ENCODE data around the gene PLAU. TPM values are rescaled to one million over a fixed set of nuclear protein-coding genes. Genes with fewer than 3 reads are reported as not detected.

Gene PLAU
- total RNA-seq, 1 donor from 2014 or later = 7.6 TPM

GRCh38 chr10:73905256-73906020 is 5.5 kb upstream of the PLAU start:
- peaks cover 14% of the 10 kb centered on the region for H3K27me3 ChIP-seq
- H3K4me3 ChIP-seq = no peak overlapping the region
- H3K4me1 ChIP-seq = peaks cover 12% of the 10 kb centered on the region
- peaks cover 43% of the 10 kb centered on the region for H3K4me1 Mint-ChIP-seq
- H3K79me2 ChIP-seq (ENCODE audit: low read depth) = no peaks in the 10 kb centered on the region
- no peak for DNase-seq (ENCODE audit: low spot score)
- no peaks in the 10 kb centered on the region for H3K9me3 ChIP-seq (ENCODE audit: low read depth)
- no peak for TF ChIP-seq CTCF (IDR thresholded peaks at IDR 0.05)
- TF ChIP-seq EZH2phosphoT487 (IDR thresholded peaks at IDR 0.05) = no peak
- TF ChIP-seq EZH2 (IDR thresholded peaks at IDR 0.05) = no peak
- H3K27ac Mint-ChIP-seq = peak overlapping the region; percentile 58
- H3K9me3 Mint-ChIP-seq = no peaks in the 10 kb centered on the region
- peaks cover 30% of the 10 kb centered on the region for H3F3A ChIP-seq (ENCODE audit: low read depth)
- H3K4me2 ChIP-seq = no peak overlapping the region
- no peak overlapping the region for H3K4me3 Mint-ChIP-seq
- no peaks in the 10 kb centered on the region for H3K36me3 Mint-ChIP-seq
- H3K36me3 ChIP-seq = no peaks in the 10 kb centered on the region
- no peaks in the 10 kb centered on the region for H4K20me1 ChIP-seq (ENCODE audit: low read depth)
- H2AFZ ChIP-seq (replicated peaks) = peak overlapping the region; percentile 36
- no peak overlapping the region for H3K27ac ChIP-seq
- H3K9ac ChIP-seq = no peak overlapping the region
- H3K27me3 Mint-ChIP-seq (ENCODE audit: insufficient read depth, low read depth) = peaks cover 3% of the 10 kb centered on the region

GRCh38 chr10:73906524-73907447 is 4.1 kb upstream of the PLAU start:
- H3K27me3 Mint-ChIP-seq (ENCODE audit: insufficient read depth, low read depth) = peaks cover 12% of the 10 kb centered on the region
- peak overlapping the region; percentile 27 for H3K4me3 Mint-ChIP-seq
- Histone ChIP-seq H3K9me3 (ENCODE audit: low read depth) (no peaks in the 10 kb centered on the region), H3K4me3 (no peak overlapping the region), H3K27ac (peak overlapping the region; percentile 23), H3K27me3 (peaks cover 22% of the 10 kb centered on the region), H3K79me2 (ENCODE audit: low read depth) (no peaks in the 10 kb centered on the region), H3F3A (ENCODE audit: low read depth) (peaks cover 30% of the 10 kb centered on the region), H3K36me3 (no peaks in the 10 kb centered on the region), H3K4me1 (peaks cover 12% of the 10 kb centered on the region), H3K9ac (no peak overlapping the region), H3K4me2 (peak overlapping the region; percentile 50), H4K20me1 (ENCODE audit: low read depth) (no peaks in the 10 kb centered on the region), H2AFZ (replicated peaks) (peak overlapping the region; percentile 94)
- no peaks in the 10 kb centered on the region for H3K36me3 Mint-ChIP-seq
- no peak for TF ChIP-seq CTCF (IDR thresholded peaks at IDR 0.05)
- no peak for TF ChIP-seq EZH2phosphoT487 (IDR thresholded peaks at IDR 0.05)
- no peak for TF ChIP-seq EZH2 (IDR thresholded peaks at IDR 0.05)
- peak; percentile 81 for DNase-seq (ENCODE audit: low spot score)
- peaks cover 52% of the 10 kb centered on the region for H3K4me1 Mint-ChIP-seq
- peak overlapping the region; percentile 92 for H3K27ac Mint-ChIP-seq
- no peaks in the 10 kb centered on the region for H3K9me3 Mint-ChIP-seq

- H3F3A ChIP-seq (ENCODE audit: low read depth) = peaks cover 30% of the 10 kb centered on the region
- H3K9ac ChIP-seq = no peak overlapping the region
- Mint-ChIP-seq H3K4me3 (no peak overlapping the region), H3K27ac (peak overlapping the region; percentile 44), H3K27me3 (ENCODE audit: insufficient read depth, low read depth) (peaks cover 21% of the 10 kb centered on the region), H3K9me3 (no peaks in the 10 kb centered on the region), H3K36me3 (no peaks in the 10 kb centered on the region), H3K4me1 (peaks cover 54% of the 10 kb centered on the region)
- DNase-seq (ENCODE audit: low spot score) = no peak
- no peak overlapping the region for H3K4me3 ChIP-seq
- peaks cover 12% of the 10 kb centered on the region for H3K4me1 ChIP-seq
- H3K36me3 ChIP-seq = no peaks in the 10 kb centered on the region
- no peaks in the 10 kb centered on the region for H4K20me1 ChIP-seq (ENCODE audit: low read depth)
- no peak overlapping the region for H2AFZ ChIP-seq (replicated peaks)
- H3K4me2 ChIP-seq = no peak overlapping the region
- peaks cover 33% of the 10 kb centered on the region for H3K27me3 ChIP-seq
- no peaks in the 10 kb centered on the region for H3K79me2 ChIP-seq (ENCODE audit: low read depth)
- no peak overlapping the region for H3K27ac ChIP-seq
- TF ChIP-seq EZH2phosphoT487 (IDR thresholded peaks at IDR 0.05) (no peak), EZH2 (IDR thresholded peaks at IDR 0.05) (no peak), CTCF (IDR thresholded peaks at IDR 0.05) (no peak)
- H3K9me3 ChIP-seq (ENCODE audit: low read depth) = no peaks in the 10 kb centered on the region
These were observed 3.0 kb upstream of the PLAU start for GRCh38 chr10:73907841-73908517.
